ENCODE measurements around the gene KLK10. TPM values are rescaled to one million over a fixed set of nuclear protein-coding genes. Genes with fewer than 3 reads are reported as not detected.

The KLK10 gene, protein sequence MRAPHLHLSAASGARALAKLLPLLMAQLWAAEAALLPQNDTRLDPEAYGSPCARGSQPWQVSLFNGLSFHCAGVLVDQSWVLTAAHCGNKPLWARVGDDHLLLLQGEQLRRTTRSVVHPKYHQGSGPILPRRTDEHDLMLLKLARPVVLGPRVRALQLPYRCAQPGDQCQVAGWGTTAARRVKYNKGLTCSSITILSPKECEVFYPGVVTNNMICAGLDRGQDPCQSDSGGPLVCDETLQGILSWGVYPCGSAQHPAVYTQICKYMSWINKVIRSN
- total RNA-seq = 183 and 202 TPM in 2 replicates

DNA sequence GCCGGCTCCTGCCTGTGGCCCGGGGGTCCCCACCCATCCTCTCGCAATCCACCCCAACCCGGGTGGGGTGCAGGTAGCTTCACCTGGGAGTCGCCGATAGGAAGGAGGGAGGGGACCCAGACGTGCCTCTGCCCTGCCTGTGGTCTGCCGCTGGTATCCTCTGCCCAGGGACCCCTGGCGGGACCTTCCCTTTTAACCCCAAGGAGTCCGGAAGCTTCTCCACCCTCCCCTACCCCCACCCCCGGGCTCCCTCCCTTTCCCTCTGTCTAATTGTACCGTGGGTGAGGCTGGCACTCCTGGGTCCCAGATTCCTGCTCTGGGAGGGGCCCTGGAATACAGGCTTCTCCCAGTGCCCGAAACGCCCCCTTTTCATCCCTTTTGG, at the start of gene KLK10:
TSS of gene KLK10 (minus strand) at position 166 of the 382 bp plus-strand sequence. CDS start 579 bp downstream, outside the sequence.

DNA sequence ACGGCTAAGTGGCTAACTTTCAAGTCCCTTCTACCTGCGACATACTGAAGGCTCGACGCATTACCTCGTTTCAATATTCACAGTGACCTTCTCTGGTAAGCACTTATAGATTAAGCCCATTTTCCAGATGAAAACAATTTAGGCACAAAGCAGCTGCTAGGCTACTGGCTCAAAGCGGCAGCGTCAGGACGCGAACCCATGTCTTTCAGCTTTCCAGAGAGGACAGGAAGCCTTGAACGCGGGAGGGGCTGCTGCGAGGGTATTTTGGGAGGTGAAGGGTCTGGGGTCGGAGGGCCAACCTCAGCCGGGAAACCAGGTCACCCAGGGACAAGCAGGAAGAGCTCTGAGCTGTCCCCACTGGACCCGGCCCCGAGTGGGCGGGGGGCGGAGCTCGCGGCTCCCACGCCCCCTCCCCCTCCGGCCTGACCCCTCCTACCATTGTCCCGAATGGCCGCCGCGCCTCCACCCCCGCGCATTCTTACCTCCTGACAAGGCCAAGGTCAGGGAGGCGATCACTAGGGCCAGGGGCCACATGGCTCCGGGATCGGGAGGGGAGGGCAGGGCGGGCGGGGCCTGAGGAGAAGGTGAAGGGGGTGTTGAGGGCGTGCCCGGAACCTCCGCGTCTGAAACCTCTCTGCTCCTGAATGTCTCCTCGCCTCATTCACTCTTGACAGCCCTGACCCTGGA, 45.2 kb upstream of the KLK10 start, which contains the start of gene KLK13:
TSS of gene KLK13 (minus strand) at position 559 of the 687 bp plus-strand sequence. CDS start at position 534, 25 bp downstream.

DNA sequence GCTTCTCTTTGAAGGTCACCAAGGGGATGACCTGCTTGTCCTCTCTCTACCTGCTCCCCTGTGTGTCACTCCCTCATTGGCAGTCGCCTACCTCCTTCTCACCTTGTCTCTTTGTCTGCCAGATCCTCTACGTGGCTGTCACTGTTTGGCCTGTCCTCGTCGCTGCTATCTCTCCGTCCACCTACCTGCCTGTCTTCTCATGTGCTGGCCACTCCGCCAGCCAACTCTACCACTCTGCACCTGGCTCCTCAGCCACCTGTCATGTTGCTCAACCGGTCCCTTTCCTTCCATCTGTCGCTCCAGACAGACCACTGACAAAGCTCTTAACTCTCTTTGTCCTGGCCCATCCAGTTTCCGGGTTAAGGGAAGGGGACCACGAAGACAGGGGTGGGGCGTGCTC, 15.2 kb upstream of the KLK10 start, which contains the start of gene KLK12:
TSS of gene KLK12 (minus strand) at position 299 of the 400 bp plus-strand sequence. CDS start 381 bp downstream, outside the sequence.

DNA sequence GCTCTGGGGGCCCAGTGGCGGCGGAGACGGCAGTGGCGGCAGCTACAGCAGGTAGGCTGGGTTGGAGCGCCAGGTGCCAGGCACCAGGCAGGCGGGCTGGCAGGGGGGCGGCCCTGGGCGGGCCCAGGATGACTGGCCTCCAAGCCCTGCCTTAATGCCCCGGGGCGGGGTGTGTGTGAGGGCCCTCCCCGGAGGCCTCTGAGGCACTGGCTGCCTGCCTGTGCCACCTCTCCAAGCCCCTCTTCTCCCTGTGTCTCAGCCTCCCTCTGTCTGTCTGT, 7.0 kb upstream of the KLK10 start, which contains the start of gene KLK11:
TSS of gene KLK11 (minus strand) at position 63 of the 278 bp plus-strand sequence. CDS start 985 bp downstream, outside the sequence.

DNA sequence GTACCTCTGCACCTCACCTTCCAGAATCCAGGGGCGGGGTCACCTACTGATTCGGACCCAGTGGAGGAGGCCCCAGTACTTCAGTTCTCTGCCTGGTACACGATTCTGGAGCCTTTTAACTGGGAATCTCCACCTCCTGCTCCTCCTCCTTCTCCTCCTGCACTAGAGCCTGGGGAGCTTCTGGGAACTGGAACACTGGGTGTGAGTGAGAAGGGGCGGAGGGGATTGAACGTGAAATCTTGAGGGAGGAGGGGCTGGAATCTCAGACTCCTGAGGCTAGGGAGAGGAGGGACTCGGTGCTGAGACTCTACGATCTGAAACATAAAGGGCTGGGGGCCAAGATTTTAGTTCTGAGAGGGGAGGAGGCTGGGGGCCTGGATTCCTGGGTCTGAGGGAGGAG, 18.0 kb downstream of the KLK10 start, which contains the start of gene KLK8:
TSS of gene KLK8 (minus strand) at position 90 of the 400 bp plus-strand sequence. CDS start 437 bp downstream, outside the sequence.

DNA sequence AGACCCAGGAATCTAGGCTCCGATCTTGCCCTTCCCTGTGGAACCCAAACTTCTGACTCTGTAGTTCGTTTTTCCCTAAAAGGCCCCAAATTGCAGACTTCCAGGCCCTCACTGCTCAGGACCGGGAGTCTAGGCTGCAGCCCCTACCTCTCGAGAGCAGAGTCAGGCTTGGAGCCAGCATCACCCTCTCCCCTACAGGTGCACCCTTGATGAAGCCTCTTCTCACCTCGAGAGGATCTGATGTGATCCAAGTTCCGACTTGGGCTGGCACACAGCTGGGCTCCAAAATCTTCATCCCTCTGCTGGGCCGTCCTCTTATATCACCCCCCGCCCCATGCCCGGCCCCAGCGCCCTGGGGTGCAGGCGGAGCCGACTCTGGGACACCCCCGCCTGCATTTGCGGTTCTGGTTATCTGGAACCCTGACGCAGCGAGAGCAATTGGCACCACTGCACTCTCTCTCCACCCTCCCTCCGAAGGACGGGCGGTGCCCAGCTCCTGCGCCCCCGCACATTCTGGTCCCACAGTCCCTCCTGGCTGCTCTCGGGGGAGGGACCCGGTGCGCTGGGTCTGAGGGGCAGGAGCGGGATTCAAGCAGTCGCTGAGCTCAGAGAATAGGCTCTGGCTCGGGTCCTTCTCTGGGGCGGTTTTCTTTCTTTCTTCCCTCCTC, 35.8 kb downstream of the KLK10 start, which contains the start of gene KLK7:
TSS of gene KLK7 (minus strand) at position 293 of the 668 bp plus-strand sequence. CDS start 1,518 bp downstream, outside the sequence.

DNA sequence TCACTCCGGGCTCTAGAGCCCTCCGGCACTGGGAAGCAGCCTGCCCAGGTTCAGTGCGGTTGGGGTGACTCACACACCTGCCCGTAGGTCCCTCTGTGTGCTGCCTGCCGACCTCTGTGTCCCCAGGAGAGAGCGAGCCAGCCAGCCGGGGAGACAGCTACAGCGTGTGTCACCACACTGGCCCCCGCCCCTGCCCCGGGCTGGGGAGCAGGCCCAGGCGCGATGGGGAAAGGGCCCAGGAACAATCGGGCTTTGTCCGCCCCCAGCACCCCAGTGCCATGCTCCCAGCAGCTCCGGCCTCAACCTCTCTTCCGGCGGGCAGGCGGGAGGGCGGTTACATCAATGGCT, 50.1 kb downstream of the KLK10 start, which contains the start of gene KLK6:
TSS of gene KLK6 (minus strand) at position 179 of the 348 bp plus-strand sequence. CDS start 1,487 bp downstream, outside the sequence.

Other genes with a start within 250 kb of the KLK10 start
- not detected in 2 replicates for gene GPR32, start 249.2 kb downstream of the KLK10 start, total RNA-seq
- gene ACP4, start 229.3 kb downstream of the KLK10 start, total RNA-seq = not detected in 2 replicates
- gene KLK1, start 195.9 kb downstream of the KLK10 start, total RNA-seq = 1.3 TPM in 1 of 2 replicates, not detected in the other
- gene KLK15, start 186.1 kb downstream of the KLK10 start, total RNA-seq = not detected in 2 replicates
- not detected in 2 replicates for gene KLK3, start 164.8 kb downstream of the KLK10 start, total RNA-seq
- gene KLK2, start 146.3 kb downstream of the KLK10 start, total RNA-seq = not detected in 2 replicates
- not detected in 2 replicates for gene KLK4, start 108.3 kb downstream of the KLK10 start, total RNA-seq
- 41.5 and 42.7 TPM in 2 replicates for gene KLK5, start 66.7 kb downstream of the KLK10 start, total RNA-seq
- gene KLK6, start 50.1 kb downstream of the KLK10 start, total RNA-seq = 2.2 and 2.8 TPM in 2 replicates
- 60.4 and 65.1 TPM in 2 replicates for gene KLK7, start 35.8 kb downstream of the KLK10 start, total RNA-seq
- gene KLK8, start 18.1 kb downstream of the KLK10 start, total RNA-seq = 56.3 and 78.2 TPM in 2 replicates
- 42.9 and 68.4 TPM in 2 replicates for gene KLK11, start 6.9 kb upstream of the KLK10 start, total RNA-seq
- gene KLK12, start 15.3 kb upstream of the KLK10 start, total RNA-seq = 30.3 and 33.1 TPM in 2 replicates
- 1.3 and 1.5 TPM in 2 replicates for gene KLK13, start 45.4 kb upstream of the KLK10 start, total RNA-seq
- gene KLK14, start 63.2 kb upstream of the KLK10 start, total RNA-seq = not detected in 2 replicates
- gene CTU1, start 88.7 kb upstream of the KLK10 start, total RNA-seq = 14.5 and 18.1 TPM in 2 replicates
- not detected in 2 replicates for gene SIGLEC9, start 105.2 kb upstream of the KLK10 start, total RNA-seq
- not detected in 2 replicates for gene SIGLEC7, start 122.6 kb upstream of the KLK10 start, total RNA-seq
- gene CD33, start 205.4 kb upstream of the KLK10 start, total RNA-seq = not detected in 2 replicates
- not detected in 2 replicates for gene SIGLECL1, start 231.4 kb upstream of the KLK10 start, total RNA-seq